ENCODE measurements around the gene MRPS24.
A peak's percentile ranks its signal among the peaks of the same experiment; 100 is the strongest.
"Not testable (repeated sequence)": the region's sequence is repeated elsewhere in the genome, so short reads cannot be mapped to it uniquely, and the experiment has no call there.

MRPS24 gene

DNA sequence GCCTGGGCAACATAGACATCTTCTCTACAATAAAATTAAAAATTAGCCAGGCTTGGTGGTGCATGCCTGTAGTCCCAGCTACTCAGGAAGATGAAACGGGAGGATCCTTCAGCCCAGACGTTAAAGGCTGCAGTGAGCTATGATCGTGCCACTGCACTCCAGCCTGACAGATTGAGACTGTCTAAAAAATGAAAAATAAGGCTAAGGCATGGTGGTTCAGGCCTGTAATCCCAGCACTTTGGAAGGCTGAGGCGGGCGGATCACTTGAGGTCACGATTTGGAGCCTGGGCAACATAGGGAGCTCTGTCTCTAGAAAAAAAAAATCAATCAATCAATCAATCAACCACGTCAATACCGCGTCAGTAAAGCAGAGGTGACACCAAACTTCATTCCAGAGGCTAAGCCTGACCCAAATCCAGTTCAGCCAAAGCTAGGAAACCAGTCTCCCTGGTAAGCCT is 31.1 kb downstream of the MRPS24 start:
- DNase-seq (ENCODE audit: low spot score) = no peak

DNA sequence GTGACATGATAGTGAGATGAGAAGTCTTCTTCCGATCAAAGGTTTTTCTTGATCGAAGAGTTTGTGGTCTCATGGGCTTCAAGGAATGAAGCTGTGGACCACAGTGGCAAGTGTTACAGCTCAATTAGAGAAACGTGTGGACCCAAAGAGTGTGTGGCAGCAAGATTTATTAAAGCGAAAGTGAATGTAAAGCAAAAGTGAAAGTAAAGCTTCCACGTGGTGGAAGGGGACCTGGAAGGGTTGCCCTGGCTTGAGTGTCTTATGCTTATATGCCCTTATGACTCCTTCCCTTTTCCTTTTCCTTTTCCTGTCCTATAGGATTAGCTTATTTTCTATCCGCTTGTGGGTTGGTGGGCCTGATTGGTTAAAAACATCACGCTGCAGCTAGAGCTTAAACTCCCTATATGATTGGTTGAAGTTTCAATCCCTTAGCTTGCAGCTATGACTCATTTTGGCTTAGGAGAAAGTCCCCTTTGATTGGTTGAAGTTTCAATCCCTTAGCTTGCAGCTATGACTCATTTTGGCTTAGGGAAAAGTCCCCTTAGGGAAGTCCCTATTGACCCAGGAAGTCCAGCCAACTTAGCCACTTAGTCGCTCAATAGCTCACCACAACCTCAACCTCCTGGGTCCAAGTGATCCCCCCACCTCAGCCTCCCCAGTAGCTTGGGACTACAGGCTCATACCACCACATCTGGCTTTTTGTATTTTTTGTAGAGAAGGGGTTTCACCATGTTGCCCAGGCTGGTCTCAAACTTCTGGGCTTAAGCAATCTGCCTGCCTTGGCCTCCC is 34.7 kb downstream of the MRPS24 start:
- peak; percentile 60 for DNase-seq (ENCODE audit: low spot score)

DNA sequence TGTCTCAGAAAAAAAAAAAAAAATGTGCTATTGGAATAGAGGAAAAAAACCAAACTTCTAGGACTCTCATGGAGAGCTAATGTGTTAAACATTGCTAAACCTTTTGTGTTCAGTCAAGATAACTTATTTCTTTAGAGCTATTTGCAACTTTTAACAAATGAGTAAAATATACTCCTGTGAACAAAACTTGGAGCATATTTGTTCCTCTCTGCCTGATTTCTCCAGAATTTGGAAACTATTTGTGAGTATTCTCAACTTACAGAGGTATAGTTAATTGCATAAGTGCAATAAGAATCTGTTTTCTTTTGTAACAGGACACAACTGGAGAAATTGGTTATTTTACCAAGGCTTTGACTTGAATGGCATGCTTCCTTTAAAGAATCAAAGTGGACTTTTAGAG is 38.4 kb downstream of the MRPS24 start:
- not testable (repeated sequence) for DNase-seq (ENCODE audit: low spot score)

DNA sequence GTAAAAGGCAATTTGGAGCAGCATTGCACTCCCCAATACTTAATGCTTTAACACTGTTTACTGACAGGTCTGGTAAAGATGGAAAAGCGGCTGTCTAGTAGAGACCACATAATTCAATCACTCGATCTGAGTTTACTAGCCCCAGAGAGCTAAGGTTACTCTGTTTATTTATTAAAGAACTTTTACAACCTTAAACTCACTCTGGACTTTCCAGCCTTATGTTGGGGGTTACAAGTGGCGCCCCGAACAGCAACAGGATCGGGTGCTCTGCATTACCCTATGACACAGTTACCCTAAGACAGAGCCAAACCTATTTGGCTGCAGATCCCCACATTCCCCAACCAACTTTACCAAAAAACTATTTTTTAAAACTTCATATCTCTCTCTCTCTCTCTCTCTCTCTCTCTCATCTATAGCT is 43.9 kb downstream of the MRPS24 start:
- no peak for DNase-seq (ENCODE audit: low spot score)

DNA sequence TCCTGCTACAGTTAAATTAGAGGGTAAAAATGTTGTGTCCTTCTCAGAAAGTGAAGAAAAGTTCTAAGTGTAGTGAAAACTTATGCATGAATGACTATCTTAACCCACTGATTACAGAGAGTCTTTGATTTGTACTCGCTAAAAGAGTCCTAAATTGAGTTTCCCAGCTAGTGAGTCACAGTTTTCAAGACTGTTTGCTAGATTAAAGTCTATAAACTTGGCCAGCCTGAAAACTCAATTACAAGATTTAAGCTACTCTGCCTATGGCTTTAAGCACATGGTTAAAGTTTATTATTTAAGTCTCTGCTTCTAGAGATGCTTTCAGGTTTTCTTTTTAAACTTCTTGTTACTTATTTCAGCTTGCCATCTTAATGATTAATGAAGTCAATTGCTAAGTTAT is 44.4 kb downstream of the MRPS24 start:
- DNase-seq (ENCODE audit: low spot score) = no peak

DNA sequence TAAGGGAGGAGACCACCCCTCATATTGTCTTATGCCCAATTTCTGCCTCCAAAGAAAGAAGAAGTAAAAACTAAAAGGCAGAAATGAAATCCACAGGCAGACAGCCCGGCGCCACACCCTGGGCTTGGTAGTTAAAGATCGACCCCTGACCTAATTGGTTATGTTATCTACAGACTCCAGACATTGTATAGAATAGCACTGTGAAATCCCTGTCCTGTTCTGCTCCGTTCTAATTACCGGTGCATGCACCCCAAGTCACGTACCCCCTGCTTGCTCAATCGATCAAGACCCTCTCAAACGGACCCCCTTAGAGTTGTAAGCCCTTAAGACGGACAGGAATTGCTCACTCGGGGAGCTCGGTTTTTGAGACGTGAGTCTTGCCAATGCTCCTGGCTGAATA is 44.8 kb downstream of the MRPS24 start:
- not testable (repeated sequence) for DNase-seq (ENCODE audit: low spot score)

DNA sequence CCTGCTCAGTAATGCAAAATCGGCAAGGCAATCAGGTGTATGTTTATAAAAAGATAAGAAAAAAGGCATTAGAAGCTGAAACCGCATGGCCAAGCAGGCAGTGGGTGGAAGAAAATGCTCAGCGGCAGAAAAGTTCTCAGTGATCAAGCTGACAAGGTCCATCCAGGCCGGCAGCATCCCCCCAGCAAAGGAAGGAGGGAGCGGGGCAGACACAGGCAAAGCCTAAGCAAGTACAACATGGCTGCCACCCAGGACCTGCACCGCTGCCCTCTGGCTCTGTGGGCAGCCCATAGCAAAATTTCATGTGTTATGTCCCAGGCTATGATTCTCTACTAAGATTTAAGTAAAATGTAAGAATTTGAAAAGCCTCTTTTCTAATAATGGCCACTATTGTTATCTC is 45.4 kb downstream of the MRPS24 start:
- DNase-seq (ENCODE audit: low spot score) = no peak

DNA sequence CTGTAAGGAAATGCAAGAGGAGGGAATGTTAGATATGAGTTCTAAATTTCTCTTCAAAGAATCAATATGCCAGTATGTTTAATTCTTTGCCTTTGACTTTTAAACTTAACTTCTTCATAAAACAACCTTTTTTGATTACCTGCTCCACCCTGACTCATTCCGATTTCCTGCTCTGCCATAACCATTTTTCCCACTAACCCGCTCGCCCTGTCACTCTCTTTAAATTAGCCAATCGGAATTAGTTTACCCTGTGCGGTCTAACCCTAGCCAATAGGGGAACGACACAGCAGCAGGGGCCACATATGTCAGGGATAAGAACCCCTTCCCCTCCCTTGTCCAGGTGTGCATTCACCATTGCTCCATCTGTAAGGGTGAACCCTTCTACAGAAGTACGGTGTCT is 45.9 kb downstream of the MRPS24 start:
- not testable (repeated sequence) for DNase-seq (ENCODE audit: low spot score)
